H1 (cell line): ENCODE measurements around the gene TOMM40L.

Experiments
- CBX5 ChIP-seq: fragments of 300-800, 300-1000 bp; sonication (generic); IDR thresholded peaks from 2 replicates; pipeline ENCODE4 v1.7.1; 2016; ENCODE audit warnings: antibody characterized with exemption, low read length, low read depth
- CHD7 ChIP-seq: fragments of 300-600 bp; sonication (generic); IDR thresholded peaks from 2 replicates; pipeline ENCODE4 v1.7.1; 2012; ENCODE audit warnings: low read length, moderate library complexity, mild to moderate bottlenecking, inconsistent platforms; ENCODE audit not compliant: insufficient replicate concordance
- CTCF ChIP-seq, 3 experiments: IDR thresholded peaks; 1 replicate in 2 of 3; 2 replicates in 1 of 3; pipeline versions ENCODE4 v1.5.1 to v1.6.1; 2011; ENCODE audit warnings: low read length in 3 of 3, mild to moderate bottlenecking in 3 of 3, inconsistent platforms in 2 of 3, low read depth in 1 of 3, moderate library complexity in 1 of 3; ENCODE audit not compliant: insufficient read depth in 1 of 3; ENCODE audit errors: control extremely low read depth in 1 of 3
- POLR2A ChIP-seq, 2 experiments: IDR thresholded peaks; 1 replicate in 1 of 2; 2 replicates in 1 of 2; pipeline ENCODE4 v1.6.1; 2011; ENCODE audit warnings: low read depth in 2 of 2, low read length in 2 of 2, mild to moderate bottlenecking in 2 of 2; ENCODE audit errors: control extremely low read depth in 1 of 2
- SP1 ChIP-seq: IDR thresholded peaks from 2 replicates; pipeline ENCODE4 v1.6.1; 2011; ENCODE audit warnings: low read depth, low read length

DNA sequence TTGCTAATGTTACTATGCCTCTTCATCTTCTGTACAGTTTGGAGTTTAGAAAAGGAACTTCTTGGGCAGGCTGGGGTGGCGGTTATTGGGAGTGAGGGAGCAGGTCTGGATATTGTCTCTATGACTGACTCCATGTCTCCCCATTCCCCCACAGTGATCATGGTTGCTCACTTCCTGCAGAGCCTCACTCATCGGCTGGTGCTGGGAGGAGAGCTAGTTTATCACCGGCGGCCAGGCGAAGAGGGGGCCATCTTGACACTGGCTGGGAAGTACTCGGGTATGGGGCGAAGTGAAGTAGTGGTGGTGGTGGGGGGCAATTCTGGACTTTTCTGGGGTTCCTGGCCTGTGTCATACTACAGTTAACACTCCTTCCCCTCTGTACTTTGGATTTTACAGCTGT lies 2.2 kb downstream of the TOMM40L start:
- TF ChIP-seq CHD7 (no peak), CTCF (IDR thresholded peaks at IDR 0.05; ENCODE audit: control extremely low read depth in 1 of 3, insufficient read depth in 1 of 3, low read depth in 1 of 3, low read length in 3 of 3) (no peak), CBX5 (no peak), SP1 (no peak), POLR2A (IDR thresholded peaks at IDR 0.05; ENCODE audit: control extremely low read depth in 1 of 2, low read depth in 2 of 2, low read length in 2 of 2) (no peak)
